Cerebellar cortex (tissue), 1 donor: ENCODE results near the gene ZMIZ1.

Source experiments
- DNase-seq: peaks from one replicate; pipeline ENCODE4 v3.0.0-alpha.2; 2015; ENCODE audit warnings: low spot score

ZMIZ1 gene

DNA sequence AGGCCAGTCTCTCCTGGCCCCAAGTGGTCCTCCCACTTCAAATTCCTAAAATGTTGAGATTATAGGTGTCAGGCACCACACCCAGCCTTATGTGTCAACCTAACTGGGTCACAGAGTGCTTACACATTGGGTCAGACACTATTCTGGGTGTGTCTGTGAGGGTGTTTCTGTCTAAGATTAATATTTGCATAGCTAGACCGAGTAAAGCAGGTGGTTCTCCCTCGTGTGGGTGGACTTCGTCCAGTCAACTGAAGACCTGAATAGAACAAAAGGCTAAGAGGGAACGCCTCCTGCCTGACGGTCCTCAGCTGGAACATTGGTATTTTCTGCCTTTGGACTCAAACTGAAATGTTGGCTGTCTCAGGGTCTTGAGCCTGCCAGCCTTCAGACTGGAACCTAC lies 290.0 kb downstream of the ZMIZ1 start:
- DNase-seq = no peak

DNA sequence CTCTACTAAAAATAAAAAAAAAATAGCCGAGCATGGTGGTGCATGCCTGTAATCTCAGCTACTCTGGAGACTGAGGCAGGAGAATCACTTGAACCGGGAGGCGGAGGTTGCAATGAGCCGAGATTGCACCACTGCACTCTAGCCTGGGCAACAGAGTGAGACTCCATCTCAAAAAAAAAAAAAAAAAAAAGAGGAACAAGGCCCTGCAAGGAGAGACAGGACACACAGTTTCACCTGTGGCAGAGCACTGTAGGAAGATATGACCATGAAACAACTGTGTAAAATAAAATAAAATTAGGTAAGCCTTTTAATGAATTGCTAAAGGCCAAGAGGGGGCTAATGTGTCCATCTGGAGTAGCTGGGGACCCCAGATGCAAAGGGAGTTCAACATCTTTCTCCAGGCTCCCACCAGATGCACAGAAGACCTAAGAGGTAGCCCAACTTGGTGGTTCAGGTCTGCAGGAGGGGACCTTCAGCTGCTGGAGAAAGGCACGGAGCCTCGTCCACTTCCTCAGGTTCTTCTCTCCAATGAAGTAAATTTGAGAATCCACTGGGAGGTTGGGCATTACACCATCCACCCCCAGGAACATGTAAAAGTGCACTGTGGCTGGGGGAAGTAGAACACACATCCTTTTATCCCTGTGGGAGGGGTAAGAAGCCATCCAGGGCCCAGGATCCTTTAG lies 291.2 kb downstream of the ZMIZ1 start:
- DNase-seq = no peak

DNA sequence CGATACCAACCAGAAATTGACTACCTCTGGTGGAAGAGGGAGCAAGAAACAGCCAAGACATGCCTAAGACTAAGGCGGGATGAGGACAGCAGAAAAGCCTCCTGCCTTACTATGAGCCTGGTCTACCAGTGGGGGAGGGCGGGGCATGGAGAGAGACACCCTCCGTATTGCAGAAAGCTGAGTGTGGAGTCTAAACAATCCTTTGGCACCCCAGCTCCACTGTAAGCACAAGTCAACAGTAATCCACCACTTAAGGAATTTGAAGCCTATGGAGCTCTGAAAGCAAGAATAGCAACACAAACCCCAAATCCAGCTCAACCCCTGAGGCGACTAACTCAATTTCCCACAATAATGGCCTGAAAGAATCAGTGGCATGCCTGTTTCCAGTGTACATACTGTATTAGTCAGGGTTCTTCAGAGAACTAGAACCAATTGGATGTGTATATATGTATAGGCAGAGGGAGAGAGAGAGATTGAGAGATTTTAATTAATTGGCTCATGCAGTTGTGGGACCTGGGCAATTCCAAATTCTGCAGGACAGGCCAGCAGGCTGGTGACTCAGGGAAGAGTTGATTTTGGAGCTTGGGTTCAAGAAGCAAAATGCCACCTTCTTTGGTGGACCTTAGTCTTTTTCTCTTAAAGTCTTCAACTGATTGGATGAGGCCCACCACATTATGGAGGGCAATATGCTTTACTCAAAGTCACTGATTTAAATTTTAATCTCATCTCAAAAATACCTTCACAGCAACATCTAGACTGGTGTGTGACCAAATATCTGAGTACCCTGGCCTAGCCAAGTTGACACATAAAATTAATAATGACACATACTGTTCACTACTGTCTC lies 292.0 kb downstream of the ZMIZ1 start:
- no peak for DNase-seq

DNA sequence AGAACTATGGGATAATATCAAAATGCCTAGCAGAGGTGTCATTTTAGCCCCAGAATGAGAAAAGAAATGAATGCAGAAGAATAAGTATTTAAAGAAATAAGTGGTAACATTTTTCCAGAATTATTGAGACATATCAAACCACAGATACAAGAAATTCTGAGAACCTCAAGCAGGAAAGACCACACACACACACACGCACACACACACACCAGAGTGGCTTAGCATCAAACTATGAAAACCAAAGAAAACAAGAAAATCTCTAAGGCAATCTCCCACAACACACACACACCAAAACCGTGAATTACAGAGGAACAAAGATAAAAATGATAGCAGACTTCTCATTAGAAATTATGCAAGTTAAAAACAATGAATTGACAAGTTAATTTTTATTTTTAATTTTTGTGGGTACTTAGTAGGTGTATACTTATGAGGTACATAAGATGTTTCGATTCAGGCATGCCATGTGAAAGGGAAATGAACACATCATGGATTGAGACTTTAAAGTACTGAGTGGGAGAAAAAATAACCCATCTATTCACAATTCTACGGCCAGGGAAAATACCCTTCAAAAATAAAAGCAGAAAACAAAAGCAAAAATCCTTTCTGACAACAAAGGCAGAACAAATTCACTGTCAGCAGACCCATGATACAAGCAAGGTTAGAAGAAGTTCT lies 293.1 kb downstream of the ZMIZ1 start:
- no peak for DNase-seq
